ENCODE measurements around the gene ERBB4.
A peak's percentile ranks its signal among the peaks of the same experiment; 100 is the strongest.

- peak in 1 of 6 experiments; percentile 21 for TF ChIP-seq CTCF (IDR thresholded peaks at IDR 0.05)
- no peak for TF ChIP-seq POLR2A (IDR thresholded peaks at IDR 0.05)
Observed at GRCh38 chr2:211879323-211879722, 659.3 kb downstream of the ERBB4 start.

Measured in esophagus squamous epithelium (tissue), 4 donors.